Thyroid gland (tissue), 4 donors: ENCODE measurements around the gene PSMG1.

ENCODE experiments used
- POLR2A ChIP-seq, 2 donors: fragments of 450-650 bp; IDR thresholded peaks; one replicate each; pipeline ENCODE4 v1.6.1; 2017; ENCODE audit warnings: antibody characterized with exemption in 2 of 2, mild to moderate bottlenecking in 2 of 2, moderate library complexity in 1 of 2
- TF ChIP-seq, protein P1 (sequence below), 6 experiments: fragments of 200-600 bp in 3 of 6; fragments of 450-650 bp in 3 of 6; sonication (generic) in 3 of 6; IDR thresholded peaks; one replicate each; pipeline ENCODE4 v1.5.1; 2016 to 2019; ENCODE audit warnings: antibody characterized with exemption in 6 of 6, mild to moderate bottlenecking in 2 of 6, inconsistent platforms in 1 of 6, moderate library complexity in 1 of 6

DNA sequence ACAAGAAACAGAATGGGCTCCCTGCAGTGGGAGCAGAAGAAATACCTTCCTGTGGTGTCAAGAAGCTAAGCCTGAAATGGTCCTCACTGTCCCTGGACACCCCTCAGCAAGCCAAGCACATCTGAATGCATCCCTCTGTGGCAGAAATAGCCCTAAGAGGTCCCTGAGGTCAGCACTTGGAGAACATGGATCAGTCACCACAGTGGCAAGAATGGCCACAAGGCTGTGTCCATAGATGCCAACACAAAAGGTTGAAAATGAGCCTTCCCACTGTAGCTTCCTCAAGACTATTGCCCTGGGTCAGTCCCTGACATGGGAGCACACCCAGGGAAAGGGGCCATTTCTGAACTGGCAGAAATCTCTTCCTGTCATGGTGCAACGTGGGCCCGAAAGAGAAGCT is 27.7 kb downstream of the PSMG1 start:
- TF ChIP-seq POLR2A (IDR thresholded peaks at IDR 0.05), result no peak
- TF ChIP-seq, protein P1, sequence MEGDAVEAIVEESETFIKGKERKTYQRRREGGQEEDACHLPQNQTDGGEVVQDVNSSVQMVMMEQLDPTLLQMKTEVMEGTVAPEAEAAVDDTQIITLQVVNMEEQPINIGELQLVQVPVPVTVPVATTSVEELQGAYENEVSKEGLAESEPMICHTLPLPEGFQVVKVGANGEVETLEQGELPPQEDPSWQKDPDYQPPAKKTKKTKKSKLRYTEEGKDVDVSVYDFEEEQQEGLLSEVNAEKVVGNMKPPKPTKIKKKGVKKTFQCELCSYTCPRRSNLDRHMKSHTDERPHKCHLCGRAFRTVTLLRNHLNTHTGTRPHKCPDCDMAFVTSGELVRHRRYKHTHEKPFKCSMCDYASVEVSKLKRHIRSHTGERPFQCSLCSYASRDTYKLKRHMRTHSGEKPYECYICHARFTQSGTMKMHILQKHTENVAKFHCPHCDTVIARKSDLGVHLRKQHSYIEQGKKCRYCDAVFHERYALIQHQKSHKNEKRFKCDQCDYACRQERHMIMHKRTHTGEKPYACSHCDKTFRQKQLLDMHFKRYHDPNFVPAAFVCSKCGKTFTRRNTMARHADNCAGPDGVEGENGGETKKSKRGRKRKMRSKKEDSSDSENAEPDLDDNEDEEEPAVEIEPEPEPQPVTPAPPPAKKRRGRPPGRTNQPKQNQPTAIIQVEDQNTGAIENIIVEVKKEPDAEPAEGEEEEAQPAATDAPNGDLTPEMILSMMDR (IDR thresholded peaks at IDR 0.05), result no peak
